ENCODE results near the gene FAM72C.
"Not testable (repeated sequence)": the region's sequence is repeated elsewhere in the genome, so short reads cannot be mapped to it uniquely, and the experiment has no call there.

Gene FAM72C

GRCh38 chr1:143984721-143985473, 13.1 kb upstream of the FAM72C start:
- H3K27ac ChIP-seq = not testable (repeated sequence)

DNA sequence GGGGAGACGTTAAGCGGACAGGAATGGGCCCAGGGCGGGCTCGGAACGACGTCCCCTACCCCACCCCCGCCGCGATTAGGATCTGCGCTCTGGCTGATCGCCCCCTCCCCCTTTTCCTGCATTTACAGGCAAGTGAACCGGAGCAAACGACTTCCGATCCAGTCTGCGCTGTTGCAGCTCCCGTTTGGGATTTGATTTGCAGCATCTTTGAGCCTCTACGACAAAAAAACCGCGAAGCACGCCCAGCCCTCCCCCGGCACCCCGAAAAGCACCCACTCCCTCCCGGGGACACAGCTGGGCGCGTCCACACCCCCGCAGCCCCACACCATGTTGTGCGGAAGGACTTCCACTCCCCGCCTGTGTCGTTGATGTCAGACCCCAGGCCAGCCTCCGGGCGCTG, 2.6 kb upstream of the FAM72C start:
- not testable (repeated sequence) for H3K27ac ChIP-seq

DNA sequence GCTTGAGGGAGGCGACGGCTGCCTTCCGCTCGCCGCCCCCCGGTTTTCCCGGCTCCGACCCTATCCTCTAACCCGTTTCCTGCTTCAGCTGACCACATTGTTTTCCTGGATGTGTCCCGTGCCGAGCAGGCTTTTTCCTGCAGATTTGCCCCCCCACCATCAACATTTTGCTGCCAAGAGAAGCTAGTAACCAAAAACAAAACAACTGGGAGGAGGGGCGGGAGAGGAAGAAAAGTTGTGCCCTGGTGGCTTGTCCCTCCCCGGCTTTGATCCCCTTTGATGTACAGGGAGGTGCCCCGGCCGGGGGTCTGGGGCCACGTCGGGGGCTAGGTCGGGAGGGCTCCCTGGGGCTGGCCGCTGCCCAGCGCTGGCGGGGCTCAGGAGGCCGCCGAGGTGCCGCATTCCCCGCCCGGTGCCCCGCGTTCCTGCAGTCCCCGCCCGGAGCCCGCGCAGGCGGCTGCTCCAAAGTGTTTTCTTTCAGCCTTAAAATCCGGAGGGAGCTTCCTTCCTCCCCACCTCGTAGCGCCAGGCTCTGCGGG, 2.2 kb upstream of the FAM72C start:
- not testable (repeated sequence) for H3K27ac ChIP-seq

GRCh38 chr1:143972753-143973326, 1.1 kb upstream of the FAM72C start:
- not testable (repeated sequence) for H3K27ac ChIP-seq

DNA sequence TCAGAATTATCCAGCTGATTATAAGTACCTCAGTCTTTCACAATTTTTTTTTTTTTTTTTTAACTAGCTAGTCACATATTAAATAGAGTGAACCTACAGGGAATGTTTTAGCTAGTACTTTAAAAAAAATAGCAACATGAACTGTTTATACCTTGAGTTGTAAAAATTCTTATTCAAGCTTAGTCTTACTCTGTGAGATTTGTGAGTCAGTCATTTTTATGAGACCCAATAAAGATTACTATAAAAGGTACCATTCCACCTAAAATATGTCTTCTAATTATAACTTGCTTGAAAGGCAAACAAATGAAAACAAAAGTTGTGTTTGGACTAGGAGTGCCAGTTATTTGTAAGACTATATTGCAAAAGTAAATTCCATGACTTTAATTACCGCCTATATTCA, 5.9 kb downstream of the FAM72C start:
- H3K27ac ChIP-seq = not testable (repeated sequence)

GRCh38 chr1:143964294-143964693, 7.5 kb downstream of the FAM72C start:
- H3K27ac ChIP-seq = not testable (repeated sequence)

DNA sequence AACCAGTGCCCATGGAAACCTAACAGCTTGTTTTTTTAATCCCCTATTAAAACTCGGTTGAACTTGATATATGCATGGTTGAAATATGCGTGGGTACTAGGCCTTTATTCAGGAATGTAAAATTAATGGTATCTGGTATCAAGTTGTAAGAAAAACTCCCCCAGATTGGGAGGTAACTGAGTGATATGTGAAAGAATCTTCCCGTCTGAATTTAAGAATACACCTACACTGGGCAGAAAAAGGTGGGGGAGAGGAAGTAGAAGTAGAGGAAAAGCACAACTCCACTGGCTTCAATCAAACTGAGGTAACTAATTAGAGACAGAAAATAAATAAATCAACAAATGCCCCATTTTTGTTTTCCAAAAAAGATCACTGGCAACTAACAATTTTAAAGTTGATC, 15.9 kb downstream of the FAM72C start:
- H3K27ac ChIP-seq = not testable (repeated sequence)

- H3K27ac ChIP-seq = not testable (repeated sequence)
Observed at GRCh38 chr1:143952913-143953312, 18.9 kb downstream of the FAM72C start.

DNA sequence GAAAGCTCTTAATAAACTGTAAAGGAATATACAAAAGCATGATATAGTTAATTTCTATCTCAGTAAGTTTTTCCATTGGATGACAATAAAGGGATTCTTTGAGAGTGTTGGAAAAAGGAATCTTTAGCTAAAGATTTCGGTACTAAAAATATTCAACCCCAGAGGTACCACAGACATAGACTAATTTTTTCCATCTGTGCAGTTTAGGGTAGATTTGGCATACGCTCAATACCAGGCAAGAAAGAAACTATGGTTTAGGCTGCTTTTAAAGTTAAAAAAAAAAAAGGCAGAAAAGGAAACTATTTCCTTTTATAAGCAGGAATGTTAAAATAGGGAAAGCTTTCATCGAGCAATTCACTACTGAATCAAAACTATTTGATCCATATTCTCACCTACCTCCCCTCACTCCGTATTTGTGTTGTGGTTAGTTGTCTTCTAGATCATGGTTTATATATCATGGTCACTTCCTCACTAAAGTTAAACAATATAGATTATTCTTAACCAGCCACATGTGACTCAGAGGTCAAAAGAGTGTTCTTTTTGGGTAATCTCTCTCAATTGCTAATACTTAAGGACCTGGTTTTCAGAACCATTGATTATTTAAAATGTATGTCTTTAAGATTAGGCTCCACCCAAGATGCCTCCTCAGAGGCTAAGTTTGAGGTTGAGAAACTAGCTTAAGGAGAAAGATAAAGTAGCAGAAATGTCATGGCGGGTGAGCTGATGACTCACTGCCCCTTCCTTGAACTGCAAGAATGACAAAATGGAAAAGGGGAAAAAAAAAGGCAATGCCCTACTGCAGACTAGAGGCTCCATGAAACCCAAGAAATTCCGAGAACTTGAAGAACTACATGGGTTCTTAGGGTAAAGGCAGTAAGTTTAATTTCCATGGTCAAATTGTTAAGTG, 20.0 kb downstream of the FAM72C start:
- H3K27ac ChIP-seq = not testable (repeated sequence)

DNA sequence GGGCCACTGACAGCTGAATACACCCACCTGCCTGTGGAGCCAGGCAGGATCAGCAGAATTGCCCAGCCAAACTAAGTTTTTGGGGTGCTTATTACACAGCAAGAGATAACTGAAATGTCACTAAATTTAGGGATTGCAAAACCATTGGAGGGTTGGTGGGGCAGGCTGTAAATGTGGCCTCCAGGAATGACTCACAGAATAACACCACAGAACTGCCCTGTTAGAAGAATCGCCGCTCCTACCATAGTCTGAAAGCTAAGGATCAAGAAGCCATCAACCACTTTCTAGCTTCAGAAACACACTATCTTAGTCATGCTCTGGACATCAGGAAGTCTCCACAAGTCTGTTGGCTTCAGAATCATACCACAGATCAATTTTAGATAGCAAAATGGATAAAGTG, 24.0 kb downstream of the FAM72C start:
- H3K27ac ChIP-seq = not testable (repeated sequence)

- not testable (repeated sequence) for H3K27ac ChIP-seq
Observed at GRCh38 chr1:143945253-143945652, 26.5 kb downstream of the FAM72C start.

GRCh38 chr1:143944576-143945240, 27.1 kb downstream of the FAM72C start:
- not testable (repeated sequence) for H3K27ac ChIP-seq

- H3K27ac ChIP-seq = not testable (repeated sequence)
Observed at GRCh38 chr1:143943319-143943978, 28.3 kb downstream of the FAM72C start.

DNA sequence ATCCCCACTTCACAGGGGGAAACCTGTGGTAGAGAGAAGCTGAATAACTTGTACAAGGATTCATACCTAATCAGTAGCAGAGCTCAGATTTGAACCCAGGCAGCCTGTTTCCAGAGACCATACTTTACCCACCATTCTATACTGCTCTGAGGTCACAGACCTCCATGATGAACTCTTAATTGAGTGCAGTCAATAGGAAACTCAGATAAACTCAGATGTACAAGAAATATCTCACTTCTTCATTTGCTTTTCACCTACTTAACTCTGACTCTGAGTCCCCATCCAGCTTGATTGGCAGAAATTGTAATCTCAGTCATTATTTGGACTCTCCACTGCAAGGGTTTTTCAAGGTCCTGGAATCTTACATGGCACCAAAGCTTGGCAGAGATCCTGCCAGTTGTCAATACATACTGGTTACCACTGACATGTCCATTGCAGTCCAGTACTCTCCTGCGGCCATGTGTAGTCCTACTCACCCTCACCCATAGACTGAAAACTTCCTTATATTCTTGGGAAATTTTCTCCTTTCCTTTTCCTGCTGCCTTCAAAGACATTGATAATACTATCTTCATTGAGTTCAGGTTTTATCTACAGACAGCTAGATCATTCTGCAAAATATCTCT, 29.4 kb downstream of the FAM72C start:
- not testable (repeated sequence) for H3K27ac ChIP-seq

DNA sequence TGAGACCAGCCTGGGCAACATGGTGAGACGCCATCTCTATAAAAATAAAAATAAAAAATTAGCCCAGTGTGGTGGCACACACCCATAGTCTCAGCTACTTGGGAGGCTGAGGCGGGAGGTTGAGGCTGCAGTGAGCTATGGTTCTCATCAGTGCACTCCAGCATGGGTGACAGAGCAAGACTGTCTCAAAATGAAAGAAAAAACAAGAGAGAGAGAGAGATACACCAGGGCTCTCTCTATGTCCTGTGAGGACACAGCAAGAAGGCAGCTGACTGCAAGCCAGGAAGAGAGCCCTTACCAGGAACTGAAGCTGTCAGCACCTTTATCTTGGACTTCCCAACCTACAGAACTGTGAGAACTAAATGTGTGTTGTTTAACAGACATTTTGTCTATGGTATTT, 32.1 kb downstream of the FAM72C start:
- not testable (repeated sequence) for H3K27ac ChIP-seq

- H3K27ac ChIP-seq = not testable (repeated sequence)
Observed at GRCh38 chr1:143938922-143939321, 32.9 kb downstream of the FAM72C start.
